Keratinocyte (primary cell): Measurements from ENCODE around the gene EXOSC9. TPM values are rescaled to one million over a fixed set of nuclear protein-coding genes. Genes with fewer than 3 reads are reported as not detected.

ENCODE experiments used
- DNase-seq: peaks from one replicate; pipeline ENCODE4 v3.0.0-alpha.2; 2011; ENCODE audit warnings: low read depth, missing footprints, low spot score
- FAIRE-seq: peaks from 2 replicates; lab custom pipeline; 2011; peaks lifted over from hg19 to GRCh38; lab: Jason Lieb, UNC
- H2AFZ ChIP-seq: 2 replicates; pipeline ENCODE4 v1.6.0; 2012; ENCODE audit warnings: low read length, control low read depth, inconsistent platforms; ENCODE audit not compliant: control insufficient read depth
- H3K27ac ChIP-seq: 2 replicates; pipeline ENCODE4 v1.5.1; 2011; ENCODE audit warnings: low read length; ENCODE audit not compliant: control insufficient read depth, insufficient read depth
- H3K27me3 ChIP-seq: 3 replicates; pipeline ENCODE4 v1.6.0; 2011; ENCODE audit warnings: low read length; ENCODE audit not compliant: control insufficient read depth, insufficient read depth; ENCODE audit errors: extremely low read depth
- H3K36me3 ChIP-seq, 2 experiments: 2 replicates in 1 of 2; 3 replicates in 1 of 2; pipeline ENCODE4 v1.5.1; 2011; ENCODE audit warnings: low read length in 2 of 2, mild to moderate bottlenecking in 1 of 2; ENCODE audit not compliant: control insufficient read depth in 2 of 2, insufficient read depth in 2 of 2; ENCODE audit errors: extremely low read depth in 1 of 2
- H3K4me1 ChIP-seq: 3 replicates; pipeline ENCODE4 v1.5.1; 2011; ENCODE audit warnings: low read length; ENCODE audit not compliant: control insufficient read depth, insufficient read depth; ENCODE audit errors: extremely low read depth
- H3K4me2 ChIP-seq: 3 replicates; pipeline ENCODE4 v1.6.0; 2011; ENCODE audit warnings: low read depth, low read length; ENCODE audit not compliant: control insufficient read depth, insufficient read depth; ENCODE audit errors: extremely low read depth
- H3K4me3 ChIP-seq, 3 experiments: fragments of 200-600 bp in 1 of 3; sonication (generic) in 1 of 3; 2 replicates in 2 of 3; 3 replicates in 1 of 3; pipeline ENCODE4 v1.5.1; 2011 to 2016; ENCODE audit warnings: low read length in 3 of 3, mild to moderate bottlenecking in 3 of 3, control low read depth in 2 of 3, inconsistent platforms in 1 of 3, low read depth in 1 of 3, mixed read lengths in 1 of 3, mixed run types in 1 of 3, moderate library complexity in 1 of 3; ENCODE audit not compliant: control insufficient read depth in 2 of 3, insufficient read depth in 2 of 3; ENCODE audit errors: extremely low read depth in 1 of 3
- H3K79me2 ChIP-seq: 2 replicates; pipeline ENCODE4 v1.6.0; 2012; ENCODE audit warnings: low read length; ENCODE audit not compliant: control insufficient read depth, insufficient read depth
- H3K9ac ChIP-seq: 3 replicates; pipeline ENCODE4 v1.6.0; 2011; ENCODE audit warnings: low read length; ENCODE audit not compliant: control insufficient read depth, insufficient read depth; ENCODE audit errors: extremely low read depth
- H3K9me1 ChIP-seq: 3 replicates; pipeline ENCODE4 v1.6.0; 2011; ENCODE audit warnings: low read length; ENCODE audit not compliant: control insufficient read depth, insufficient read depth; ENCODE audit errors: extremely low read depth
- H3K9me3 ChIP-seq: 2 replicates; pipeline ENCODE4 v1.5.1; 2012; ENCODE audit warnings: low read depth, low read length; ENCODE audit not compliant: control insufficient read depth
- H4K20me1 ChIP-seq: 3 replicates; pipeline ENCODE4 v1.6.0; 2011; ENCODE audit warnings: low read length; ENCODE audit not compliant: control insufficient read depth, insufficient read depth; ENCODE audit errors: extremely low read depth
- CTCF ChIP-seq, 3 experiments: IDR thresholded peaks in 1 of 3; conservative IDR thresholded peaks in 1 of 3; optimal IDR thresholded peaks in 1 of 3; 2 replicates in 2 of 3; 3 replicates in 1 of 3; pipeline versions ENCODE3 to v1.5.1; 2011; ENCODE audit warnings: low read length in 3 of 3, mild to moderate bottlenecking in 3 of 3, moderate library complexity in 2 of 3, control low read depth in 1 of 3, inconsistent platforms in 1 of 3; ENCODE audit not compliant: insufficient read depth in 2 of 3; ENCODE audit errors: extremely low read depth in 1 of 3
- EZH2 ChIP-seq: IDR thresholded peaks from one replicate; pipeline ENCODE4 v1.6.1; 2012; ENCODE audit warnings: inconsistent platforms, mild to moderate bottlenecking, low read length, moderate library complexity
- dilution Hi-C: fragments of 300-500 bp; cut with MboI; formaldehyde crosslinking; loops from one replicate; pipeline ENCODE4 v1.7.0; 2020; ENCODE audit warnings: low sequenced_read_pairs; ENCODE audit not compliant: extremely low pct_ligation_motif_present
- polyA plus RNA-seq, 5 experiments: library from polyadenylated mRNA; depleted of rRNA in 3 of 5; stranded (reverse) in 3 of 5; stranded (forward) in 1 of 5; unstranded in 1 of 5; fragments of >200 nt; gene quantifications; 1 replicate in 1 of 5; 2 replicates in 3 of 5; 3 replicates in 1 of 5; pipeline versions ENCODE4 v1.2.1 to v1.2.3, GENCODE V29; 2011 to 2012; ENCODE audit warnings: missing spikeins in 2 of 5, low read depth in 1 of 5, low replicate concordance in 1 of 5

EXOSC9 gene
- polyA plus RNA-seq, 1 donor (not counting 4 experiments of a cell fraction or from before 2014, with no cell fraction given), result 35.4 TPM

GRCh38 chr4:121785479-121785878 is 15.6 kb upstream of the EXOSC9 start:
- dilution Hi-C loops, result no loop called here
- Histone ChIP-seq H3K79me2 (no peaks in the 10 kb centered on the region), H3K9ac (no peak overlapping the region), H2AFZ (peak overlapping the region; percentile 41), H3K4me3 (no peak overlapping the region), H3K36me3 (no peaks in the 10 kb centered on the region), H3K9me1 (peaks cover 2% of the 10 kb centered on the region), H3K4me2 (peak overlapping the region; percentile 25), H3K4me1 (peaks cover 27% of the 10 kb centered on the region), H4K20me1 (no peaks in the 10 kb centered on the region), H3K27me3 (no peaks in the 10 kb centered on the region), H3K27ac (peak overlapping the region; percentile 39), H3K9me3 (no peaks in the 10 kb centered on the region)
- DNase-seq (peak; percentile 15), FAIRE-seq (peak; percentile 46)
- no peak for TF ChIP-seq CTCF (optimal IDR thresholded peaks at IDR 0.05 in 1 of 3, IDR thresholded peaks at IDR 0.05 in 1 of 3, conservative IDR thresholded peaks at IDR 0.05 in 1 of 3; ENCODE audit: extremely low read depth in 1 of 3, insufficient read depth in 2 of 3, low read length in 3 of 3)
- TF ChIP-seq EZH2, result no peak

- Histone ChIP-seq H3K9me3 (no peaks in the 10 kb centered on the region), H3K4me1 (peaks cover 29% of the 10 kb centered on the region), H3K9me1 (peaks cover 2% of the 10 kb centered on the region), H3K27ac (no peak overlapping the region), H3K27me3 (no peaks in the 10 kb centered on the region), H2AFZ (no peak overlapping the region), H3K4me3 (no peak overlapping the region), H3K36me3 (no peaks in the 10 kb centered on the region), H3K9ac (no peak overlapping the region), H3K79me2 (no peaks in the 10 kb centered on the region), H3K4me2 (no peak overlapping the region), H4K20me1 (no peaks in the 10 kb centered on the region)
- dilution Hi-C loops, result no loop called here
- DNase-seq (no peak), FAIRE-seq (no peak)
- TF ChIP-seq CTCF (optimal IDR thresholded peaks at IDR 0.05 in 1 of 3, IDR thresholded peaks at IDR 0.05 in 1 of 3, conservative IDR thresholded peaks at IDR 0.05 in 1 of 3; ENCODE audit: extremely low read depth in 1 of 3, insufficient read depth in 2 of 3, low read length in 3 of 3) (no peak), EZH2 (no peak)
Measured at GRCh38 chr4:121786221-121786620, 14.9 kb upstream of the EXOSC9 start.
